ENCODE data around the gene CXCL1. TPM values are rescaled to one million over a fixed set of nuclear protein-coding genes. Genes with fewer than 3 reads are reported as not detected.
A peak's percentile ranks its signal among the peaks of the same experiment; 100 is the strongest.

CXCL1 gene
- total and polyA plus RNA-seq, 12 donors: 0.84 to 6.1 (median 1.6) TPM; not detected in 3

DNA sequence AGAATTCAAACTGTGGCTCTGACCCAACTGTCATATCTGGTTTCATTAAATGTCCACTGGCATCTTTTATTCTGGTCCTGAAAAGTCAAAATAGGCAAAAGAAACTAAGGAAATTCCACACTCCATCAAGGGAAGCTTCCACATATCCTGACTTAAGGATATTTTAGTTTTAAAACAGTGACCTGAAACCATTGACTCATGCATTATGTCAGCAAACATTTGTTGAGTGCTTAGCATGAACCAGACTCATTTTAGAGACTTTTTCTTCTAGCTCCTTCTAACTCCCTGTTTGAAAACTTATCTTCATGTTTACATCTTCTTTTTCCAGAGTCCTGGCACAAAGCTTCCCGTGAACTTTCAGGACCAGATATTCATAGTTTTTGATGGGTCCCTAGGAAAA, 6.9 kb upstream of the CXCL1 start:
- Histone ChIP-seq H3K27ac (no peak overlapping the region), H3K9me3 (replicated peaks in 1 of 3) (no peaks in the 10 kb centered on the region), H3K4me1 (replicated peaks in 1 of 2) (no peaks in the 10 kb centered on the region), H3K27me3 (peaks cover 4% of the 10 kb centered on the region), H3K4me3 (no peak overlapping the region), H3K36me3 (replicated peaks in 1 of 2) (no peaks in the 10 kb centered on the region)
- TF ChIP-seq, protein P1, sequence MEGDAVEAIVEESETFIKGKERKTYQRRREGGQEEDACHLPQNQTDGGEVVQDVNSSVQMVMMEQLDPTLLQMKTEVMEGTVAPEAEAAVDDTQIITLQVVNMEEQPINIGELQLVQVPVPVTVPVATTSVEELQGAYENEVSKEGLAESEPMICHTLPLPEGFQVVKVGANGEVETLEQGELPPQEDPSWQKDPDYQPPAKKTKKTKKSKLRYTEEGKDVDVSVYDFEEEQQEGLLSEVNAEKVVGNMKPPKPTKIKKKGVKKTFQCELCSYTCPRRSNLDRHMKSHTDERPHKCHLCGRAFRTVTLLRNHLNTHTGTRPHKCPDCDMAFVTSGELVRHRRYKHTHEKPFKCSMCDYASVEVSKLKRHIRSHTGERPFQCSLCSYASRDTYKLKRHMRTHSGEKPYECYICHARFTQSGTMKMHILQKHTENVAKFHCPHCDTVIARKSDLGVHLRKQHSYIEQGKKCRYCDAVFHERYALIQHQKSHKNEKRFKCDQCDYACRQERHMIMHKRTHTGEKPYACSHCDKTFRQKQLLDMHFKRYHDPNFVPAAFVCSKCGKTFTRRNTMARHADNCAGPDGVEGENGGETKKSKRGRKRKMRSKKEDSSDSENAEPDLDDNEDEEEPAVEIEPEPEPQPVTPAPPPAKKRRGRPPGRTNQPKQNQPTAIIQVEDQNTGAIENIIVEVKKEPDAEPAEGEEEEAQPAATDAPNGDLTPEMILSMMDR (IDR thresholded peaks at IDR 0.05): no peak
- TF ChIP-seq POLR2A (IDR thresholded peaks at IDR 0.05): no peak
- WGBS, 4 donors: 75 to 100% (median 91%) methylated on average over 1 of the region's 1 CpG
- no peak for DNase-seq
- intact Hi-C loops (cut with DNase I): loop anchor here in 1 of 2 donors (10.0 kb wide), 1 partner anchor 198 kb away; no protein-coding TSS in a partner anchor

DNA sequence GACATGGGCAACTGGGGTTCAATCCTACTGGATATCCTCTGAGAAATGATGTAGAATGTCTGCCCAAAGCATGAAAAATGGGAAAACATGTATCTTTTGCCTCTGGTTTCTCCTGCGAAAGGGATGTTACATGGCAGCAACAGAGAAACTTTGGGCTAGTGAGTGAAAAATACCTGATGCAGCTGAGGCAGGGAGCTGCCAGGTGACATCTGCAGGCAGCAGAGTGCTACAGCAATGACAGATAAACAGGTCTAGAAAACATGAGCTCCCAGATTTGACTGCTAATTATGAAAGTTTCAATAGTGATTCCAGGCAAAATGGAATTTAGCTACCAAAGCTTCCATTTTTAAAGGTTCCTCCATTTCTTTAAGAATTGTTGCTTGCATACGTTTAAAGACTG, 4.8 kb upstream of the CXCL1 start:
- Histone ChIP-seq H3K27ac (no peak overlapping the region), H3K4me1 (replicated peaks in 1 of 2) (peaks cover 0 to 4% of the 10 kb centered on the region in 2 donors), H3K4me3 (no peak overlapping the region), H3K27me3 (peaks cover 4% of the 10 kb centered on the region), H3K36me3 (replicated peaks in 1 of 2) (no peaks in the 10 kb centered on the region), H3K9me3 (replicated peaks in 1 of 3) (no peaks in the 10 kb centered on the region)
- peak in 1 of 7 donors; percentile 22 for DNase-seq
- no peak for TF ChIP-seq POLR2A (IDR thresholded peaks at IDR 0.05)
- TF ChIP-seq, protein P1 (IDR thresholded peaks at IDR 0.05): peak in 5 of 6 experiments; percentile 7 to 40 (median 25)
- intact Hi-C loops (cut with DNase I): loop anchor here in 1 of 2 donors (10.0 kb wide), 1 partner anchor 200 kb away; no protein-coding TSS in a partner anchor
- 56 to 71% (median 65%) methylated on average over 2 of the region's 2 CpGs for WGBS, 4 donors

DNA sequence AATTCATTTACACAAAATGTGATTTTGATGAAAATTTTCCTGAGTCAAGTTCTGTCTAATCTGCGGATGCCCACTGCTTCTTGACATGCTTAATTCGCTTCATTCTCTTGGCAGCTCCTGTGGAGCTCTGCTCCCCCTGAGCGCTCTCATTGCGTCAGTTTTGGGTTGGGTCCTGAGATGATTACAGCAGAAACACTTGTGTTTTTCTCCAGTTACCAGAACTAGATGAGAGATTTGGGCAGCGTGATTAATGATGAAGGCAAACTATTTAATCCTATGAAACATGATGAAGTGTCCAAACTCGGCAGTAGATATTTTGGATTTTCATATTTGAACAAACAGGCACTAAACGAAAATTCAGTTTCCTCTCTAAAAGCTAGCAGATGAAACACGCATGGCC, 4.2 kb upstream of the CXCL1 start:
- intact Hi-C loops (cut with DNase I): loop anchor here in 1 of 2 donors (10.0 kb wide), 1 partner anchor 200 kb away; no protein-coding TSS in a partner anchor
- no peak overlapping the region for H3K4me3 ChIP-seq
- H3K4me1 ChIP-seq (replicated peaks in 1 of 2): peaks cover 0 to 6% of the 10 kb centered on the region in 2 donors
- H3K27ac ChIP-seq: no peak overlapping the region
- TF ChIP-seq, protein P1 (IDR thresholded peaks at IDR 0.05): no peak
- no peak for TF ChIP-seq POLR2A (IDR thresholded peaks at IDR 0.05)
- H3K36me3 ChIP-seq (replicated peaks in 1 of 2): no peaks in the 10 kb centered on the region
- 74 to 80% (median 76%) methylated on average over 8 of the region's 8 CpGs for WGBS, 4 donors
- peaks cover 4% of the 10 kb centered on the region for H3K27me3 ChIP-seq
- H3K9me3 ChIP-seq (replicated peaks in 1 of 3): no peaks in the 10 kb centered on the region
- no peak for DNase-seq

DNA sequence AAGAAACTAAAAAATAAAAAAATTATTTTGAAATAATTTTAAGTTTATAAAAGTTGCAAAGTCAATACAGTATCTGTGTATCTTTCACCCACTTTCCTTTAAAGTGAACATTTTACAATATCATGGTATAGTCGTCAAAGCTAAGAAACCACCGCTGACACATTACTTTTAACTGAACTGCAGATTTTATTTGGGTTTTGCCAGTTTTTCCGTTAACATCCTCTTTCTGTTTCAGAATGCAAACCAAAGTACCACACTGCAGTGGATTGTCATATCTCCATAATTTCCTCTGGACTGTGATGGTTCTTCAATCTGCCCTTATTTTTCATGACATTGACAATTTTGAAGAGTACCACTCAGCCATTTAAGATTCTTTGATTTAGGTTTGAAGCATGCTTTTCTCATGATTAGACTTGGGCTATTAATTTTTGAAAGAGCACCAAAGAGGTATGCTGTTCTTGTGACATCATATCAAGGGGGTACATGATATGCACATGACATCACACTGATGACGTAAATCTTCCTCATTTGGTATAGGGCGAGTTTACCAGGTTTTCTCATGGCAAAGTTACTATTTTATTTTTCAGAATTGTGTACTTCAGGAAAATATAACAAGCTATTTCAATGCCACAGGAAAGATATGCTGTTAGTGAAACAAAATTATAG, 3.6 kb upstream of the CXCL1 start:
- 56 to 72% (median 64%) methylated on average over 5 of the region's 5 CpGs for WGBS, 4 donors
- Histone ChIP-seq H3K4me1 (replicated peaks in 1 of 2) (peaks cover 0 to 6% of the 10 kb centered on the region in 2 donors), H3K27me3 (peaks cover 4% of the 10 kb centered on the region), H3K9me3 (replicated peaks in 1 of 3) (no peaks in the 10 kb centered on the region), H3K4me3 (no peak overlapping the region), H3K36me3 (replicated peaks in 1 of 2) (no peaks in the 10 kb centered on the region), H3K27ac (no peak overlapping the region)
- TF ChIP-seq, protein P1 (IDR thresholded peaks at IDR 0.05): no peak
- TF ChIP-seq POLR2A (IDR thresholded peaks at IDR 0.05): no peak
- intact Hi-C loops (cut with DNase I): loop anchor here in 1 of 2 donors (10.0 kb wide), 1 partner anchor 201 kb away; no protein-coding TSS in a partner anchor
- DNase-seq: no peak

All from adrenal gland (tissue), 12 donors.